Natural killer cell (primary cell): ENCODE data around the gene GLIS1. TPM values are rescaled to one million over a fixed set of nuclear protein-coding genes. Genes with fewer than 3 reads are reported as not detected.

Experiments
- ATAC-seq, 3 donors: fragments of 150-1000 bp in 2 of 3; fragments of 200-7000 bp in 1 of 3; cut with Tn5 transposase; 1 replicate in 1 of 3; 2 replicates in 2 of 3; pipeline ENCODE4 v1.10.0; 2021; ENCODE audit warnings: mild to moderate bottlenecking in 2 of 3, moderate library complexity in 2 of 3
- DNase-seq, 2 donors: peaks; one replicate each; pipeline versions ENCODE4 v3.0.0 to v3.0.0-alpha.2; 2013 to 2021; ENCODE audit warnings: mixed read lengths in 1 of 2
- H3K27ac ChIP-seq: one replicate; pipeline ENCODE4 v1.5.1; 2013; ENCODE audit warnings: mild to moderate bottlenecking, low read length
- H3K27me3 ChIP-seq: one replicate; pipeline ENCODE4 v1.6.1; 2013; ENCODE audit warnings: low read length; ENCODE audit not compliant: control insufficient read depth, insufficient read depth
- H3K36me3 ChIP-seq: one replicate; pipeline ENCODE4 v1.6.1; 2013; ENCODE audit warnings: low read length; ENCODE audit not compliant: control insufficient read depth, insufficient read depth
- H3K4me1 ChIP-seq: one replicate; pipeline ENCODE4 v1.6.1; 2013; ENCODE audit warnings: low read length; ENCODE audit not compliant: control insufficient read depth, insufficient read depth
- H3K4me3 ChIP-seq: one replicate; pipeline ENCODE4 v1.5.1; 2013; ENCODE audit warnings: low read length
- H3K9me3 ChIP-seq: one replicate; pipeline ENCODE4 v1.6.1; 2013; ENCODE audit warnings: low read length; ENCODE audit not compliant: control insufficient read depth, insufficient read depth
- H3K27ac Mint-ChIP-seq, 2 donors: one replicate each; pipeline ENCODE4 v1.8.0; 2022; ENCODE audit warnings: mild to moderate bottlenecking in 2 of 2, mixed read lengths in 2 of 2, moderate library complexity in 1 of 2
- H3K27me3 Mint-ChIP-seq, 2 donors: one replicate each; pipeline ENCODE4 v1.8.0; 2022; ENCODE audit warnings: low read depth in 2 of 2, mixed read lengths in 2 of 2
- H3K36me3 Mint-ChIP-seq: one replicate; pipeline ENCODE4 v1.8.0; 2022; ENCODE audit warnings: mixed read lengths
- H3K4me1 Mint-ChIP-seq, 2 donors: one replicate each; pipeline ENCODE4 v1.8.0; 2022; ENCODE audit warnings: mixed read lengths in 2 of 2
- H3K4me3 Mint-ChIP-seq: one replicate; pipeline ENCODE4 v1.8.0; 2022; ENCODE audit warnings: mild to moderate bottlenecking, moderate library complexity, mixed read lengths
- H3K9me3 Mint-ChIP-seq, 2 donors: one replicate each; pipeline ENCODE4 v1.8.0; 2022; ENCODE audit warnings: mixed read lengths in 2 of 2
- WGBS: methylation state at CpG from one replicate; pipeline ENCODE4 v1.1.7; 2013; ENCODE audit warnings: missing lambda C conversion rate; ENCODE audit not compliant: insufficient coverage; 5-methylcytosine and 5-hydroxymethylcytosine counted together
- intact Hi-C: fragments of 100-400 bp; cut with micrococcal nuclease; formaldehyde crosslinking; loops from one replicate; pipeline ENCODE4 v1.14.2; 2022
- total RNA-seq, 4 donors: library from RNA; stranded (reverse); fragments of 120-200 nt in 1 of 4; gene quantifications; one replicate each; pipeline versions ENCODE4 v1.2.3 to v1.2.4, GENCODE V29; 2013 to 2022
- TF ChIP-seq, protein P1 (sequence below): fragments of 200-600 bp; IDR thresholded peaks from one replicate; pipeline ENCODE4 v1.8.0; 2022; ENCODE audit warnings: antibody characterized with exemption

GLIS1 gene
- total RNA-seq, 3 donors from 2014 or later (not counting 1 experiment from before 2014, with no cell fraction given) = not detected

DNA sequence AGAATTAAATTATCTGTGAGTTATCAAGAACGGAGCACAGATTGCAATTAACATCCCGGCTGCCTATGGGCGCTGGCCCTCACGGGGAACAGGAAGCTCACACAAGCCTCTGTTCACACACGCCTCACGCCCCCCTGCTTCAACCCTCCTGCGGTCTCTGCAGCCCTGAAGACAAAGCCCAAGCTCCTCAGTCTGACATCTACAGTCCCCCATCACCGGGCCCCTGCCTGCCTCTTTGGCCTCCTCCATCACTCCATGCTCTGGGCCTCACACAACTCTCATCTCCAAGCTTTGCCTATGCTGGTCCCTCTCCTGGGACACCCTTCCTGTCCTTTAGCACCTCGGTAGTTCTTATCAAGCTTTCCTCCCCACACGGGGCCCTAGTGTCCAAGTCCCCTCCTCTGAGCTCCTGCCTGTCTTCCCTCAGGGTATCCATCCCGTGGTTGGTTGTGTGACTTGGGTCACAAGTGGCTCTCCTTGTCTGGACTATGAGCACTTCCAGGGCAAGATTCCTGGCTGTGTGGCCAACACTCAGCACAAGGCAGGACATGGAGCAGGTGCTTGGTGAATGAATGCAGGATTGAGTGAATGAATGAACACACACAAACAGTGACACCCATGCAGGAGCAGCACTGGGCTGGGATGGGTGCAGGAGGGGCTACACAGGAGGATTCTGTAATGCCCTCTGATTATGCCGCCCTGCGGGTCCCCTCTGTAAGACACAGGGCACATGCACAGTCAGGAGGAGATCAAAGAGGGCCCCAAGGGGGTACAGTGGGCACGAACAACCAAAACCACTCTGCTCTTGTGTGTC is 163.6 kb downstream of the GLIS1 start:
- Mint-ChIP-seq H3K4me3 (no peak overlapping the region), H3K36me3 (peaks cover 5% of the 10 kb centered on the region), H3K4me1 (peaks cover 24 to 38% of the 10 kb centered on the region in 2 donors), H3K27me3 (peaks cover 33 to 47% of the 10 kb centered on the region in 2 donors), H3K9me3 (no peaks in the 10 kb centered on the region), H3K27ac (no peak overlapping the region)
- no peak overlapping the region for H3K4me3 ChIP-seq
- DNase-seq (peak in 1 of 2 donors; percentile 49), ATAC-seq (peak; percentile 66 to 96 (median 90))
- WGBS = 21% methylated on average over 14 of the region's 14 CpGs
- peaks cover 3% of the 10 kb centered on the region for H3K27me3 ChIP-seq
- peaks cover 21% of the 10 kb centered on the region for H3K4me1 ChIP-seq
- no peaks in the 10 kb centered on the region for H3K9me3 ChIP-seq
- intact Hi-C loops = no loop called here
- TF ChIP-seq, protein P1, sequence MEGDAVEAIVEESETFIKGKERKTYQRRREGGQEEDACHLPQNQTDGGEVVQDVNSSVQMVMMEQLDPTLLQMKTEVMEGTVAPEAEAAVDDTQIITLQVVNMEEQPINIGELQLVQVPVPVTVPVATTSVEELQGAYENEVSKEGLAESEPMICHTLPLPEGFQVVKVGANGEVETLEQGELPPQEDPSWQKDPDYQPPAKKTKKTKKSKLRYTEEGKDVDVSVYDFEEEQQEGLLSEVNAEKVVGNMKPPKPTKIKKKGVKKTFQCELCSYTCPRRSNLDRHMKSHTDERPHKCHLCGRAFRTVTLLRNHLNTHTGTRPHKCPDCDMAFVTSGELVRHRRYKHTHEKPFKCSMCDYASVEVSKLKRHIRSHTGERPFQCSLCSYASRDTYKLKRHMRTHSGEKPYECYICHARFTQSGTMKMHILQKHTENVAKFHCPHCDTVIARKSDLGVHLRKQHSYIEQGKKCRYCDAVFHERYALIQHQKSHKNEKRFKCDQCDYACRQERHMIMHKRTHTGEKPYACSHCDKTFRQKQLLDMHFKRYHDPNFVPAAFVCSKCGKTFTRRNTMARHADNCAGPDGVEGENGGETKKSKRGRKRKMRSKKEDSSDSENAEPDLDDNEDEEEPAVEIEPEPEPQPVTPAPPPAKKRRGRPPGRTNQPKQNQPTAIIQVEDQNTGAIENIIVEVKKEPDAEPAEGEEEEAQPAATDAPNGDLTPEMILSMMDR = no peak
- H3K27ac ChIP-seq = no peak overlapping the region
- no peaks in the 10 kb centered on the region for H3K36me3 ChIP-seq

- Mint-ChIP-seq H3K27ac (no peak overlapping the region), H3K36me3 (peaks cover 5% of the 10 kb centered on the region), H3K4me3 (no peak overlapping the region), H3K9me3 (no peaks in the 10 kb centered on the region), H3K27me3 (peaks cover 29 to 54% of the 10 kb centered on the region in 2 donors), H3K4me1 (peaks cover 24 to 38% of the 10 kb centered on the region in 2 donors)
- ATAC-seq = peak in 2 of 3 donors; percentile 9 to 40
- intact Hi-C loops = no loop called here
- H3K27me3 ChIP-seq = peaks cover 3% of the 10 kb centered on the region
- 37% methylated on average over 4 of the region's 4 CpGs for WGBS
- H3K4me1 ChIP-seq = peaks cover 21% of the 10 kb centered on the region
- TF ChIP-seq, protein P1 = no peak
- no peaks in the 10 kb centered on the region for H3K36me3 ChIP-seq
- no peak overlapping the region for H3K4me3 ChIP-seq
- no peaks in the 10 kb centered on the region for H3K9me3 ChIP-seq
- DNase-seq = no peak
- H3K27ac ChIP-seq = no peak overlapping the region
Measured at GRCh38 chr1:53574621-53575020, 164.3 kb downstream of the GLIS1 start.

DNA sequence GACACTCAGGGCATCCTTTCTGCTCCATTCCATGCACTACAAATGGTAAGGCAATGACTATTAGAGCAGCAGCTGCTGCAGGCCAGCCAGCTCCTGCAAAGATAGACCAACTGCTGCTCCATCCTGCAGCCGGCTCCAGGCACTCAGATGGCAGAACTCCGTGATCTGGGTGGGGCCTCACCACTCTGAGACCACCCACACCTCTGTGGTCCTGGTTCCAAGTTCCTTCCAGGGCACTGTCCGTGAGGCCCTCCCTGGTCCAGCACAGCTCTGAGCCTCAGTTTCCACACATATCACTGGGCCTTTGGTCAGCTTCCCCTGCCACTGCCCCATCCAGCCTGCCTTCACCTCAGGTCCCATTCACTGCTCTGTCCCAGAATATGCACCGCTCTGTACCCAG is 165.0 kb downstream of the GLIS1 start:
- Histone ChIP-seq H3K27ac (no peak overlapping the region), H3K27me3 (peaks cover 3% of the 10 kb centered on the region), H3K4me1 (peaks cover 21% of the 10 kb centered on the region), H3K4me3 (no peak overlapping the region), H3K9me3 (no peaks in the 10 kb centered on the region), H3K36me3 (no peaks in the 10 kb centered on the region)
- Mint-ChIP-seq H3K36me3 (peaks cover 5% of the 10 kb centered on the region), H3K4me1 (peaks cover 24 to 38% of the 10 kb centered on the region in 2 donors), H3K27me3 (peaks cover 34 to 59% of the 10 kb centered on the region in 2 donors), H3K4me3 (no peak overlapping the region), H3K9me3 (no peaks in the 10 kb centered on the region), H3K27ac (no peak overlapping the region)
- WGBS = 96% methylated on average over 4 of the region's 4 CpGs
- ATAC-seq (no peak), DNase-seq (no peak)
- intact Hi-C loops = no loop called here
- TF ChIP-seq, protein P1 = no peak
